GM23338 (cell line): ENCODE data around the gene FAM53A. TPM values are rescaled to one million over a fixed set of nuclear protein-coding genes. Genes with fewer than 3 reads are reported as not detected.

Experiments used
- ATAC-seq: fragments of 200-7000 bp; cut with Tn5 transposase; 3 replicates; pipeline ENCODE4 v1.9.1; 2020
- DNase-seq: peaks from one replicate; pipeline ENCODE4 v3.0.0-alpha.2; 2015; ENCODE audit warnings: low spot score
- H2AFZ ChIP-seq: fragments of 200-600 bp; sonication (generic); 2 replicates; pipeline ENCODE4 v1.8.0; 2016; ENCODE audit warnings: antibody characterized with exemption, mild to moderate bottlenecking, moderate library complexity
- H3F3A ChIP-seq: fragments of 200-600 bp; sonication (generic); replicated peaks from 2 replicates; pipeline ENCODE4 v1.8.0; 2017; ENCODE audit warnings: antibody characterized with exemption, mixed run types, low read depth
- H3K27ac ChIP-seq: fragments of 200-600 bp; sonication (generic); 2 replicates; pipeline ENCODE4 v1.6.1; 2016; ENCODE audit warnings: low read depth
- H3K27me3 ChIP-seq: fragments of 200-600 bp; sonication (generic); 2 replicates; pipeline ENCODE4 v1.8.0; 2016; ENCODE audit warnings: mild to moderate bottlenecking, mixed run types, moderate library complexity; ENCODE audit not compliant: insufficient read depth
- H3K36me3 ChIP-seq: fragments of 200-600 bp; sonication (generic); 2 replicates; pipeline ENCODE4 v1.8.0; 2016; ENCODE audit warnings: mild to moderate bottlenecking; ENCODE audit not compliant: insufficient read depth
- H3K4me1 ChIP-seq: fragments of 200-600 bp; sonication (generic); 2 replicates; pipeline ENCODE4 v1.8.0; 2016; ENCODE audit warnings: mild to moderate bottlenecking, moderate library complexity; ENCODE audit not compliant: insufficient read depth
- H3K4me2 ChIP-seq: fragments of 200-600 bp; sonication (generic); 2 replicates; pipeline ENCODE4 v1.7.1; 2017; ENCODE audit warnings: mixed run types
- H3K4me3 ChIP-seq: fragments of 200-600 bp; sonication (generic); 2 replicates; pipeline ENCODE4 v1.6.1; 2016; ENCODE audit warnings: mixed run types
- H3K79me2 ChIP-seq: fragments of 200-600 bp; sonication (generic); replicated peaks from 2 replicates; pipeline ENCODE4 v1.8.0; 2017; ENCODE audit warnings: mild to moderate bottlenecking; ENCODE audit not compliant: insufficient read depth
- H3K9me2 ChIP-seq: fragments of 200-600 bp; sonication (generic); 2 replicates; pipeline ENCODE4 v1.8.0; 2017; ENCODE audit not compliant: insufficient read depth
- H4K20me1 ChIP-seq: fragments of 200-600 bp; sonication (generic); replicated peaks from 2 replicates; pipeline ENCODE4 v1.8.0; 2017; ENCODE audit warnings: mild to moderate bottlenecking; ENCODE audit not compliant: insufficient read depth
- H3K27ac Mint-ChIP-seq: 2 replicates; pipeline ENCODE4 v1.8.0; 2020; ENCODE audit warnings: inconsistent platforms, mild to moderate bottlenecking, moderate library complexity, mixed read lengths
- H3K27me3 Mint-ChIP-seq: 3 replicates; pipeline ENCODE4 v1.8.0; 2022; ENCODE audit warnings: low read depth, mild to moderate bottlenecking, moderate library complexity, mixed read lengths, inconsistent platforms; ENCODE audit not compliant: insufficient read depth, poor library complexity
- H3K36me3 Mint-ChIP-seq: 3 replicates; pipeline ENCODE4 v1.8.0; 2021; ENCODE audit warnings: low read depth, mild to moderate bottlenecking, inconsistent platforms, moderate library complexity, mixed read lengths
- H3K4me1 Mint-ChIP-seq: 3 replicates; pipeline ENCODE4 v1.8.0; 2020; ENCODE audit warnings: mild to moderate bottlenecking, inconsistent platforms, mixed read lengths
- H3K4me3 Mint-ChIP-seq: 3 replicates; pipeline ENCODE4 v1.8.0; 2021; ENCODE audit warnings: moderate library complexity, mild to moderate bottlenecking, inconsistent platforms, mixed read lengths
- H3K9me3 Mint-ChIP-seq: 3 replicates; pipeline ENCODE4 v1.8.0; 2020; ENCODE audit warnings: moderate library complexity, mild to moderate bottlenecking, inconsistent platforms, mixed read lengths
- CREB1 ChIP-seq: fragments of 250-450 bp; sonication (Bioruptor Pico); IDR thresholded peaks from 2 replicates; pipeline ENCODE4 v1.5.0; 2020; ENCODE audit warnings: low read depth, mild to moderate bottlenecking, moderate library complexity
- CTCF ChIP-seq, 2 experiments: fragments of 200-600 bp in 1 of 2; sonication (generic) in 1 of 2; conservative IDR thresholded peaks; 2 replicates each; pipeline versions ENCODE4 v1.5.1 to v1.6.1; 2016 to 2017; ENCODE audit warnings: antibody characterized with exemption in 2 of 2, low read depth in 2 of 2, mild to moderate bottlenecking in 2 of 2, moderate library complexity in 1 of 2
- EZH2 ChIP-seq: fragments of 200-600 bp; sonication (generic); IDR thresholded peaks from one replicate; pipeline ENCODE4 v1.8.0; 2017; ENCODE audit warnings: antibody characterized with exemption, mild to moderate bottlenecking, low read depth; ENCODE audit not compliant: unreplicated experiment
- EZH2phosphoT487 ChIP-seq: fragments of 200-600 bp; sonication (generic); IDR thresholded peaks from one replicate; pipeline ENCODE4 v1.8.1; 2018; ENCODE audit warnings: antibody characterized with exemption; ENCODE audit not compliant: unreplicated experiment
- JUNB ChIP-seq: IDR thresholded peaks from one replicate; pipeline ENCODE4 v1.6.1; 2016; ENCODE audit warnings: antibody characterized with exemption; ENCODE audit not compliant: unreplicated experiment
- NANOG ChIP-seq: IDR thresholded peaks from 2 replicates; pipeline ENCODE4 v1.6.1; 2016; ENCODE audit warnings: antibody characterized with exemption, borderline replicate concordance
- POLR2AphosphoS5 ChIP-seq: IDR thresholded peaks from 2 replicates; pipeline ENCODE4 v1.6.1; 2016; ENCODE audit warnings: antibody characterized with exemption, low read depth
- REST ChIP-seq: IDR thresholded peaks from one replicate; pipeline ENCODE4 v1.6.1; 2018; ENCODE audit warnings: antibody characterized with exemption; ENCODE audit not compliant: unreplicated experiment
- STAT1 ChIP-seq: IDR thresholded peaks from one replicate; pipeline ENCODE4 v1.6.1; 2016; ENCODE audit warnings: antibody characterized with exemption; ENCODE audit not compliant: unreplicated experiment
- ZNF114 ChIP-seq: fragments of 250-450 bp; sonication (Bioruptor Pico); IDR thresholded peaks from 2 replicates; pipeline ENCODE4 v1.5.0; 2020; ENCODE audit warnings: mild to moderate bottlenecking, moderate library complexity
- ZNF331 ChIP-seq: fragments of 250-450 bp; sonication (Bioruptor Pico); IDR thresholded peaks from 2 replicates; pipeline ENCODE4 v1.5.0; 2020; ENCODE audit warnings: low read depth, mild to moderate bottlenecking, moderate library complexity
- ZNF462 ChIP-seq: fragments of 250-450 bp; sonication (Bioruptor Pico); IDR thresholded peaks from 2 replicates; pipeline ENCODE4 v1.5.0; 2020; ENCODE audit warnings: mild to moderate bottlenecking, moderate library complexity
- polyA plus RNA-seq: library from polyadenylated mRNA; unstranded; fragments of >200 nt; fragmentation: Nextera tagmentation; extraction: Ambion mirVana; gene quantifications from 2 replicates; pipeline ENCODE4 v1.2.1, GENCODE V29; 2016
- total RNA-seq: library from RNA; depleted of rRNA; stranded (reverse); fragments of >200 nt; shearing (Covaris generic); gene quantifications from 2 replicates; pipeline ENCODE4 v1.2.3, GENCODE V29; 2014
- TF ChIP-seq, protein P1 (sequence below): IDR thresholded peaks from 2 replicates; pipeline ENCODE4 v1.6.1; 2016; ENCODE audit warnings: antibody characterized with exemption

FAM53A gene
- total and polyA plus RNA-seq, 2 experiments from 2014 or later = 1.1 to 3.1 TPM

DNA sequence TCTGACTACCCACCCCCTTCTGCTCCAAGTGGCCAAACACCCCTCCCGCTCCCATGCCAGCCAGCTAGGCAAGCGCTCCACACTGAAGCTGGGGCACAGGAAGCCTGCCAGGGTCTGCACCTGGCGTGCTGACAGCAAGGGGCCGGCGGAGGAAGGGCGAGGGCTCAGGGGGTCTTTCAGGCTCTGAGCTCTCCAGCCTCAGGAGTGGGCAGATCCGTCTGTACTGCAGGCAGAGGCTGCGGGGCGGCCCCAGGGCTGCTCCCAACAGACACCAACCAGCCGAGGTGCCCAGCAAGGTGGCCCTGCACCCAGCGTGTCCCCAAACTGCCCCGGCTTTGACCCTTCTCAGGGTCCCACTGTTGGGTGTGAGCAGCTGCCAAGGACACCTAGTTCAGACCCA, 14.8 kb downstream of the FAM53A start:
- no peak for TF ChIP-seq JUNB
- TF ChIP-seq CTCF (conservative IDR thresholded peaks at IDR 0.05; ENCODE audit: low read depth in 2 of 2) = no peak
- TF ChIP-seq REST = no peak
- no peak for TF ChIP-seq POLR2AphosphoS5
- no peak for TF ChIP-seq ZNF331 (CRISPR knock-in tag)
- TF ChIP-seq ZNF114 (CRISPR knock-in tag) = no peak
- TF ChIP-seq, protein P1, sequence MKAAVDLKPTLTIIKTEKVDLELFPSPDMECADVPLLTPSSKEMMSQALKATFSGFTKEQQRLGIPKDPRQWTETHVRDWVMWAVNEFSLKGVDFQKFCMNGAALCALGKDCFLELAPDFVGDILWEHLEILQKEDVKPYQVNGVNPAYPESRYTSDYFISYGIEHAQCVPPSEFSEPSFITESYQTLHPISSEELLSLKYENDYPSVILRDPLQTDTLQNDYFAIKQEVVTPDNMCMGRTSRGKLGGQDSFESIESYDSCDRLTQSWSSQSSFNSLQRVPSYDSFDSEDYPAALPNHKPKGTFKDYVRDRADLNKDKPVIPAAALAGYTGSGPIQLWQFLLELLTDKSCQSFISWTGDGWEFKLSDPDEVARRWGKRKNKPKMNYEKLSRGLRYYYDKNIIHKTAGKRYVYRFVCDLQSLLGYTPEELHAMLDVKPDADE = no peak
- TF ChIP-seq STAT1 = no peak
- no peak for TF ChIP-seq EZH2
- TF ChIP-seq EZH2phosphoT487 = no peak
- no peak for TF ChIP-seq ZNF462 (CRISPR knock-in tag)
- TF ChIP-seq NANOG = no peak
- TF ChIP-seq CREB1 = no peak

More for the DNA sequence above, 14.8 kb downstream of the FAM53A start:
- Histone ChIP-seq H3K4me2 (no peak overlapping the region), H3K27ac (no peak overlapping the region), H3K4me1 (no peaks in the 10 kb centered on the region), H4K20me1 (no peaks in the 10 kb centered on the region), H3K79me2 (no peaks in the 10 kb centered on the region), H2AFZ (no peak overlapping the region), H3K27me3 (no peaks in the 10 kb centered on the region), H3F3A (no peaks in the 10 kb centered on the region), H3K9me2 (no peaks in the 10 kb centered on the region), H3K36me3 (no peaks in the 10 kb centered on the region), H3K4me3 (no peak overlapping the region)
- peaks cover 9% of the 10 kb centered on the region for H3K27me3 Mint-ChIP-seq
- H3K9me3 Mint-ChIP-seq = no peaks in the 10 kb centered on the region; the same call in 2 of the 3 replicates
- DNase-seq (no peak), ATAC-seq (no peak)
- H3K36me3 Mint-ChIP-seq = no peaks in the 10 kb centered on the region
- no peak overlapping the region for H3K27ac Mint-ChIP-seq
- no peak overlapping the region for H3K4me3 Mint-ChIP-seq
- peaks cover 7% of the 10 kb centered on the region; the same call in 1 of the 3 replicates for H3K4me1 Mint-ChIP-seq
